ENCODE results near the gene ATOX1. TPM values are rescaled to one million over a fixed set of nuclear protein-coding genes. Genes with fewer than 3 reads are reported as not detected.

ATOX1 gene
- total and polyA plus RNA-seq, 2 of the 13 experiments (the other 11 are each of a cell fraction or from before 2014, with no cell fraction given): 62.4 to 124 TPM

DNA sequence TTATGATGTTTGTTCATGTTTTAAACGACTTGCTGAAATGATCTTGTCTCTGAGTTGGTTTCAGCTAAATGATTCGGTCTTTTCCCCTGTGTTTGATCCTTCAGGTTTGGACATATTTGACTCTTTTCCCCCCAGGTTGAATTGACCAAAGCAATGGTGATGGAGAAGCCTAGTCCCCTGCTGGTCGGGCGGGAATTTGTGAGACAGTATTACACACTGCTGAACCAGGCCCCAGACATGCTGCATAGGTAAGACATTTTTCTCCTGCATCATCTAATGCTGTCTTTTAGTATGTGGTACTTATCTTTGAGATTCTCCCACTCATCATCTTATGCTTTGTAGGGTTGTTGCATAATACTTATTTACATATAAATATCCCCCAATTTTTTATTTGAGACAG lies 28.0 kb upstream of the ATOX1 start (continued):
- TF ChIP-seq, protein P1, sequence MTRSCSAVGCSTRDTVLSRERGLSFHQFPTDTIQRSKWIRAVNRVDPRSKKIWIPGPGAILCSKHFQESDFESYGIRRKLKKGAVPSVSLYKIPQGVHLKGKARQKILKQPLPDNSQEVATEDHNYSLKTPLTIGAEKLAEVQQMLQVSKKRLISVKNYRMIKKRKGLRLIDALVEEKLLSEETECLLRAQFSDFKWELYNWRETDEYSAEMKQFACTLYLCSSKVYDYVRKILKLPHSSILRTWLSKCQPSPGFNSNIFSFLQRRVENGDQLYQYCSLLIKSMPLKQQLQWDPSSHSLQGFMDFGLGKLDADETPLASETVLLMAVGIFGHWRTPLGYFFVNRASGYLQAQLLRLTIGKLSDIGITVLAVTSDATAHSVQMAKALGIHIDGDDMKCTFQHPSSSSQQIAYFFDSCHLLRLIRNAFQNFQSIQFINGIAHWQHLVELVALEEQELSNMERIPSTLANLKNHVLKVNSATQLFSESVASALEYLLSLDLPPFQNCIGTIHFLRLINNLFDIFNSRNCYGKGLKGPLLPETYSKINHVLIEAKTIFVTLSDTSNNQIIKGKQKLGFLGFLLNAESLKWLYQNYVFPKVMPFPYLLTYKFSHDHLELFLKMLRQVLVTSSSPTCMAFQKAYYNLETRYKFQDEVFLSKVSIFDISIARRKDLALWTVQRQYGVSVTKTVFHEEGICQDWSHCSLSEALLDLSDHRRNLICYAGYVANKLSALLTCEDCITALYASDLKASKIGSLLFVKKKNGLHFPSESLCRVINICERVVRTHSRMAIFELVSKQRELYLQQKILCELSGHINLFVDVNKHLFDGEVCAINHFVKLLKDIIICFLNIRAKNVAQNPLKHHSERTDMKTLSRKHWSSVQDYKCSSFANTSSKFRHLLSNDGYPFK (CRISPR knock-in tag; IDR thresholded peaks at IDR 0.05; ENCODE audit: borderline replicate concordance): no peak

GRCh38 chr5:151784141-151784540 lies 25.7 kb upstream of the ATOX1 start:
- FAIRE-seq (no peak), ATAC-seq (no peak), DNase-seq (ENCODE audit: low spot score) (no peak)
- no peaks in the 10 kb centered on the region for H3K9me3 ChIP-seq (ENCODE audit: low read length)
- no peak overlapping the region for H3K4me3 ChIP-seq (replicated peaks in 1 of 3; ENCODE audit: insufficient read depth in 1 of 3, low read depth in 2 of 3, low read length in 3 of 3)
- CTCF ChIA-PET (ENCODE audit: low intra/inter-chr PET ratio, low total read pairs): no interaction called here
- H4K20me1 ChIP-seq (ENCODE audit: insufficient read depth, low read length): peaks cover 84% of the 10 kb centered on the region
- peaks cover 72% of the 10 kb centered on the region for H3K4me1 ChIP-seq (ENCODE audit: insufficient read depth, low read length)
- BruUV-seq (replicated peaks): no TSS peak
- H2AFZ ChIP-seq (ENCODE audit: low read length): no peak overlapping the region
- H3K27me3 ChIP-seq (ENCODE audit: control insufficient read depth in 1 of 2, insufficient read depth in 2 of 2, low read length in 2 of 2): no peaks in the 10 kb centered on the region
- POLR2A ChIA-PET: interaction anchor here (4.8 kb wide), 1 partner anchor 12 kb away, joined by 31 read pairs; the partner anchor contains the start of gene G3BP1
- no peak overlapping the region for H3K4me2 ChIP-seq (ENCODE audit: low read depth, low read length)
- H3K27ac ChIP-seq (ENCODE audit: extremely low read length, insufficient read depth, low read length): no peak overlapping the region
- in situ Hi-C loops (cut with HindIII; ENCODE audit: extremely low pct_ligation_motif_present, low pct_unique_long_range_greater_than_20kb) (no loop called here), intact Hi-C loops (cut with micrococcal nuclease; ENCODE audit: unreplicated experiment) (no loop called here)
- TF ChIP-seq RBM39 (IDR thresholded peaks at IDR 0.05; ENCODE audit: low read depth, low read length, poor library complexity, severe bottlenecking) (no peak), SPEN (CRISPR knock-in tag; IDR thresholded peaks at IDR 0.05; ENCODE audit: low read depth) (no peak), DMAP1 (CRISPR knock-in tag; IDR thresholded peaks at IDR 0.05) (no peak)
- TF ChIP-seq, protein P2, sequence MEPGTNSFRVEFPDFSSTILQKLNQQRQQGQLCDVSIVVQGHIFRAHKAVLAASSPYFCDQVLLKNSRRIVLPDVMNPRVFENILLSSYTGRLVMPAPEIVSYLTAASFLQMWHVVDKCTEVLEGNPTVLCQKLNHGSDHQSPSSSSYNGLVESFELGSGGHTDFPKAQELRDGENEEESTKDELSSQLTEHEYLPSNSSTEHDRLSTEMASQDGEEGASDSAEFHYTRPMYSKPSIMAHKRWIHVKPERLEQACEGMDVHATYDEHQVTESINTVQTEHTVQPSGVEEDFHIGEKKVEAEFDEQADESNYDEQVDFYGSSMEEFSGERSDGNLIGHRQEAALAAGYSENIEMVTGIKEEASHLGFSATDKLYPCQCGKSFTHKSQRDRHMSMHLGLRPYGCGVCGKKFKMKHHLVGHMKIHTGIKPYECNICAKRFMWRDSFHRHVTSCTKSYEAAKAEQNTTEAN (CRISPR knock-in tag; conservative IDR thresholded peaks at IDR 0.05): no peak
- WGBS (ENCODE audit: low lambda C conversion rate): 81% methylated on average over 3 of the region's 3 CpGs
- peaks cover 7 to 10% of the 10 kb centered on the region in 2 experiments; a peak in 4 of 5 replicates for H3K36me3 ChIP-seq (replicated peaks in 1 of 2; ENCODE audit: control insufficient read depth in 1 of 2, insufficient read depth in 2 of 2, low read length in 2 of 2)
- no peak overlapping the region for H3K9ac ChIP-seq (ENCODE audit: insufficient read depth, low read depth, low read length)
- H3K79me2 ChIP-seq (ENCODE audit: insufficient read depth, low read length): peaks cover 92% of the 10 kb centered on the region

Data from HepG2 (cell line).